Fibroblast of lung (primary cell): Measurements from ENCODE around the gene SIRT2. TPM values are rescaled to one million over a fixed set of nuclear protein-coding genes. Genes with fewer than 3 reads are reported as not detected.
A peak's percentile ranks its signal among the peaks of the same experiment; 100 is the strongest.

Experiments
- DNase-seq, 2 donors: peaks; one replicate each; pipeline versions ENCODE4 v3.0.0 to v3.0.0-alpha.2; 2010; ENCODE audit warnings: low read depth in 2 of 2
- H2AFZ ChIP-seq: 2 replicates; pipeline ENCODE4 v1.5.1; 2012; ENCODE audit warnings: low read length, control low read depth, inconsistent platforms
- H3K27ac ChIP-seq: 2 replicates; pipeline ENCODE4 v1.5.1; 2011; ENCODE audit warnings: low read length, control low read depth; ENCODE audit not compliant: insufficient read depth
- H3K27me3 ChIP-seq: 2 replicates; pipeline ENCODE4 v1.5.1; 2011; ENCODE audit warnings: mild to moderate bottlenecking, low read length; ENCODE audit not compliant: control insufficient read depth, insufficient read depth
- H3K36me3 ChIP-seq: 2 replicates; pipeline ENCODE4 v1.5.1; 2011; ENCODE audit warnings: low read length; ENCODE audit not compliant: control insufficient read depth, insufficient read depth
- H3K4me1 ChIP-seq: 2 replicates; pipeline ENCODE4 v1.5.1; 2011; ENCODE audit warnings: low read length; ENCODE audit not compliant: control insufficient read depth, insufficient read depth; ENCODE audit errors: extremely low read depth
- H3K4me2 ChIP-seq: 2 replicates; pipeline ENCODE4 v1.5.1; 2011; ENCODE audit warnings: low read length, control low read depth; ENCODE audit not compliant: insufficient read depth; ENCODE audit errors: extremely low read depth
- H3K4me3 ChIP-seq, 4 experiments: fragments of 200-600 bp in 1 of 4; sonication (generic) in 1 of 4; replicated peaks in 1 of 4; 2 replicates each; pipeline ENCODE4 v1.5.1; 2011 to 2016; ENCODE audit warnings: low read length in 4 of 4, low read depth in 3 of 4, mild to moderate bottlenecking in 3 of 4, control low read depth in 2 of 4, inconsistent platforms in 1 of 4, mixed read lengths in 1 of 4; ENCODE audit not compliant: insufficient read depth in 1 of 4; ENCODE audit errors: control extremely low read depth in 1 of 4
- H3K79me2 ChIP-seq: 2 replicates; pipeline ENCODE4 v1.5.1; 2012; ENCODE audit warnings: mild to moderate bottlenecking, low read length, inconsistent platforms; ENCODE audit not compliant: control insufficient read depth, insufficient read depth
- H3K9ac ChIP-seq: 2 replicates; pipeline ENCODE4 v1.5.1; 2011; ENCODE audit warnings: mild to moderate bottlenecking, low read length, control low read depth; ENCODE audit not compliant: insufficient read depth
- H3K9me3 ChIP-seq: 2 replicates; pipeline ENCODE4 v1.5.1; 2012; ENCODE audit warnings: low read depth, low read length; ENCODE audit not compliant: control insufficient read depth, insufficient read depth
- H4K20me1 ChIP-seq: 2 replicates; pipeline ENCODE4 v1.5.1; 2011; ENCODE audit warnings: low read length; ENCODE audit not compliant: control insufficient read depth, insufficient read depth; ENCODE audit errors: extremely low read depth
- EZH2 ChIP-seq: IDR thresholded peaks from 2 replicates; pipeline ENCODE4 v1.5.1; 2012; ENCODE audit warnings: low read length, control low read depth, mild to moderate bottlenecking; ENCODE audit errors: missing control alignments
- polyA plus RNA-seq, 2 donors: library from polyadenylated mRNA; depleted of rRNA in 1 of 2; stranded (reverse) in 1 of 2; unstranded in 1 of 2; fragments of >200 nt; gene quantifications; 2 replicates each; pipeline ENCODE4 v1.2.1, GENCODE V29; 2011 to 2012; ENCODE audit warnings: missing spikeins in 1 of 2
- total RNA-seq: library from RNA; depleted of rRNA; stranded (reverse); fragments of >200 nt; gene quantifications from 2 replicates; pipeline ENCODE4 v1.2.1, GENCODE V29; 2014
- TF ChIP-seq, protein P1 (sequence below), 2 donors: IDR thresholded peaks in 1 of 2; conservative IDR thresholded peaks in 1 of 2; 1 replicate in 1 of 2; 2 replicates in 1 of 2; pipeline ENCODE4 v1.5.1; 2011 to 2012; ENCODE audit warnings: low read length in 2 of 2, control low read depth in 1 of 2, inconsistent platforms in 1 of 2, low read depth in 1 of 2, mild to moderate bottlenecking in 1 of 2

SIRT2 gene
- total and polyA plus RNA-seq, 2 donors (not counting 1 experiment from before 2014, with no cell fraction given), result 38.7 to 51.7 TPM

DNA sequence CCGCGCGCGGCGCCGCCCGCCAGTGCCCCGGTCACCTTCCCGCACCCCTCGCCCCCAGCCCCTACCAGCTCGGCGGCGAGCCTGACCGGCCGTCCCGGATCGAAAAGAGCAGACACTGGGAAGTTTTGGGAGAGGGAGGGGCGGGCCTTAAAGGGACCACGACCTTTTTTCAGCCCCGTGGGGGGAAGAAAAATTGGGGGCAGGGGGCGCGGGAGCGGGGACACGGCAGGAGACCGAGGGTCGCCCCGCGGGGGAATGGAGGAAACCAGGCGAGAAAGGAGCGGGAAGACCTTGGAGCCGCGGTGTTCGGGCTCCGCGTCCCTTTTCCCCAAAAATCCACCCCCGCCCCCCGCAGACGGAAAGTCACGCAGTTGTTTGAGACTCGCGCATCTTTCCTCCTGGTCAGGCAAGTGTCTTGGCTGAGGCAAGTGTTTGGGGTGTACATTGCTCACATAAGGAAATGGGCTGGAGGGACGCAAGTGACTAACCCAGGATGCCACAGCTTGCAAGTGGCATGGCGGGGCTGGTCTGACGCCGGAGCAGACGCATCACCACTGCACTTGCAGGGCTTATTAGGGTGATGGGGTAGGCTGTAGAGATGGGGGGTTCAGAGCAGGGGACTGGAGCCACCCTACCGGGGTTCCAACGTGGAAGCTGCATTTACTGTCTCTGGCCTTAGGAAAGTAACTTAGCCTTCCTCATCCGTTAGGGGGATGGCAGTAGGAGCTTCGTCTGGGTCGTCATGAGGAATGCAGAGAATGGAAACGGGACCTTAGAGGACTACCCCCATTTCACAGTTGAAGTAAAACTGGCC lies 47.0 kb downstream of the SIRT2 start:
- peaks cover 3% of the 10 kb centered on the region for H3K36me3 ChIP-seq
- peak overlapping the region; percentile 74 for H2AFZ ChIP-seq
- no peak for TF ChIP-seq EZH2
- TF ChIP-seq, protein P1, sequence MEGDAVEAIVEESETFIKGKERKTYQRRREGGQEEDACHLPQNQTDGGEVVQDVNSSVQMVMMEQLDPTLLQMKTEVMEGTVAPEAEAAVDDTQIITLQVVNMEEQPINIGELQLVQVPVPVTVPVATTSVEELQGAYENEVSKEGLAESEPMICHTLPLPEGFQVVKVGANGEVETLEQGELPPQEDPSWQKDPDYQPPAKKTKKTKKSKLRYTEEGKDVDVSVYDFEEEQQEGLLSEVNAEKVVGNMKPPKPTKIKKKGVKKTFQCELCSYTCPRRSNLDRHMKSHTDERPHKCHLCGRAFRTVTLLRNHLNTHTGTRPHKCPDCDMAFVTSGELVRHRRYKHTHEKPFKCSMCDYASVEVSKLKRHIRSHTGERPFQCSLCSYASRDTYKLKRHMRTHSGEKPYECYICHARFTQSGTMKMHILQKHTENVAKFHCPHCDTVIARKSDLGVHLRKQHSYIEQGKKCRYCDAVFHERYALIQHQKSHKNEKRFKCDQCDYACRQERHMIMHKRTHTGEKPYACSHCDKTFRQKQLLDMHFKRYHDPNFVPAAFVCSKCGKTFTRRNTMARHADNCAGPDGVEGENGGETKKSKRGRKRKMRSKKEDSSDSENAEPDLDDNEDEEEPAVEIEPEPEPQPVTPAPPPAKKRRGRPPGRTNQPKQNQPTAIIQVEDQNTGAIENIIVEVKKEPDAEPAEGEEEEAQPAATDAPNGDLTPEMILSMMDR (conservative IDR thresholded peaks at IDR 0.05 in 1 of 2, IDR thresholded peaks at IDR 0.05 in 1 of 2; ENCODE audit: low read depth in 1 of 2, low read length in 2 of 2), result no peak
- H4K20me1 ChIP-seq, result no peaks in the 10 kb centered on the region
- H3K27me3 ChIP-seq, result no peaks in the 10 kb centered on the region
- peaks cover 11% of the 10 kb centered on the region for H3K4me1 ChIP-seq
- peak; percentile 60 to 69 for DNase-seq
- peak overlapping the region; percentile 64 to 87 (median 74) for H3K4me3 ChIP-seq
- H3K27ac ChIP-seq, result peak overlapping the region; percentile 91
- H3K79me2 ChIP-seq, result peaks cover 17% of the 10 kb centered on the region
- peak overlapping the region; percentile 83 for H3K9ac ChIP-seq
- H3K4me2 ChIP-seq, result peak overlapping the region; percentile 38
- H3K9me3 ChIP-seq, result no peaks in the 10 kb centered on the region

DNA sequence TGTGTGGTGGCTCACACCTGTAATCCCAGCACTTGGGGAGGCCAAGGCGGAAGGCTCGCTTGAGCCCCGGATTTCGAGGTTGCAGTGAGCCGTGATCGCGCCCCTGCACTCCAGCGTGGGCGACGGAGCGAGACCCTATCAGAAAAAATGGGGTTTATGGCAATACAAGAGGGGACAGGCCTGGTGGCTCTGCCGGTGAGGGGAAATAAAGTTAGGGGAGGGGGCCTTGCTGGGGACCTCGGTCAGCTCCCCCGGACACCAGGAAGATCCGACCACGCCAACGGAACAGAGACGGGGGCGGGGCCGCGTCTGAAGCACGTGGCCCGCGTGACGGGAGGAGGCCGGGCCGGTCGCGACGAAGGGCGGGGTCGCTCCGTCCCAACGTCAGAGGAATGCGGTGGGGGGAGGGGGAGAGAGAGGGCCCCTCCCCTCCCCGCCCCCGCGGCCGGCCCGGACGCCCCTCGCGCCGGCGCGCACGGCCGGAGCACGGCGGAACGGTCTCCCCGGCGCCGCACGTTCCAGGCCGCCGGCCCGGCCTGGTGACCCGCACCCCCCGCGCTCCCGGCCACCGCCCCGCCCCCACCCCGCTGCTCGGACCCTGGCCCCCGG lies 47.7 kb downstream of the SIRT2 start:
- no peaks in the 10 kb centered on the region for H4K20me1 ChIP-seq
- peaks cover 11% of the 10 kb centered on the region for H3K4me1 ChIP-seq
- H3K79me2 ChIP-seq, result peaks cover 24% of the 10 kb centered on the region
- TF ChIP-seq, protein P1 (conservative IDR thresholded peaks at IDR 0.05 in 1 of 2, IDR thresholded peaks at IDR 0.05 in 1 of 2; ENCODE audit: low read depth in 1 of 2, low read length in 2 of 2), result no peak
- no peak for TF ChIP-seq EZH2
- no peak overlapping the region for H2AFZ ChIP-seq
- peak overlapping the region; percentile 83 for H3K9ac ChIP-seq
- peaks cover 5% of the 10 kb centered on the region for H3K36me3 ChIP-seq
- H3K9me3 ChIP-seq, result no peaks in the 10 kb centered on the region
- peak overlapping the region; percentile 100 for H3K4me2 ChIP-seq
- peak; percentile 85 to 90 for DNase-seq
- H3K4me3 ChIP-seq, result peak overlapping the region; percentile 68 to 82 (median 73)
- no peaks in the 10 kb centered on the region for H3K27me3 ChIP-seq
- peak overlapping the region; percentile 95 for H3K27ac ChIP-seq

DNA sequence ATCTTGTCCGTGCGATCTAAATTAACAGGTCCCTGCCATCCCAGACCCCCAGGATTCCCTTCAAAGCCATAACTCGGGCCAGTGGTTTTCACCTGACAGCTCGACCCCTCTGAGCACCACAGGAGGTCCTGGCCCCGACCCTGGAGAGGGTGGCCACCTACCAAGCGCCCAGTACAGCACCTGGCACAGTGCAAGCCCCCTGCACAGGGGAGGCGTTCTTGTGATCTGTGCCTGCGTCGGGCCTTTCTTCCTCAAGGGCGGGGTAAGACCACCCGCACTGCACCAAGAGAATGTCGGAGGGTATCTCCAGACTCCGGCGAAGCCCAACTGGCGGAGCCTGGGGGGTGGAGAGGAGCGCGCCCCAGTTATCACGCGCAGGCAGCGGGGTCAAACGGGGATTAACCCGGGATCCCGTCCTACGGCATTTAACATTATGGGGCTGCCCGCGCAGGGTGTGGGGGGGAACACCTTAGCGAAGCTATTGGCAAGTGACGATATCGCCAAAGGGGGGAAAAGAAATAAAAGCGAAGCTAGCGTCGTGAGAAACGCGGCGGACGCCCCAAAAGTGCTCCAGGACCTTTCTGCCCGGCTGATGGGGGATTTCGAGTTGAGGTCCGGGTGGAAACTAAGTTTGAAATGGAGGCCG lies 48.3 kb downstream of the SIRT2 start:
- H3K27ac ChIP-seq, result peak overlapping the region; percentile 95
- no peaks in the 10 kb centered on the region for H3K9me3 ChIP-seq
- peak overlapping the region; percentile 57 for H3K9ac ChIP-seq
- peak overlapping the region; percentile 68 to 82 (median 73) for H3K4me3 ChIP-seq
- peaks cover 29% of the 10 kb centered on the region for H3K79me2 ChIP-seq
- peak overlapping the region; percentile 48 for H2AFZ ChIP-seq
- TF ChIP-seq, protein P1 (conservative IDR thresholded peaks at IDR 0.05 in 1 of 2, IDR thresholded peaks at IDR 0.05 in 1 of 2; ENCODE audit: low read depth in 1 of 2, low read length in 2 of 2), result no peak
- no peak for TF ChIP-seq EZH2
- H3K27me3 ChIP-seq, result no peaks in the 10 kb centered on the region
- H3K4me2 ChIP-seq, result peak overlapping the region; percentile 100
- no peak for DNase-seq
- H3K36me3 ChIP-seq, result peaks cover 8% of the 10 kb centered on the region
- peaks cover 11% of the 10 kb centered on the region for H3K4me1 ChIP-seq
- H4K20me1 ChIP-seq, result no peaks in the 10 kb centered on the region
